ENCODE results near the gene ITLN1.

The ITLN1 gene

GRCh38 chr1:160834945-160835565, 49.9 kb downstream of the ITLN1 start:
- TF ChIP-seq CTCF (IDR thresholded peaks at IDR 0.05; ENCODE audit: low read length, missing control alignments) = peak; percentile 58
- peak; percentile 69 for DNase-seq (ENCODE audit: low read depth)
- no peak overlapping the region for H3K4me3 ChIP-seq (replicated peaks; ENCODE audit: low read depth, low read length)

- peak; percentile 74 for TF ChIP-seq CTCF (IDR thresholded peaks at IDR 0.05; ENCODE audit: low read length, missing control alignments)
- peak; percentile 61 for DNase-seq (ENCODE audit: low read depth)
Observed at GRCh38 chr1:160830321-160831153, 54.4 kb downstream of the ITLN1 start.

GRCh38 chr1:160829766-160830165, 55.2 kb downstream of the ITLN1 start:
- no peak overlapping the region for H3K4me3 ChIP-seq (replicated peaks; ENCODE audit: low read depth, low read length)
- TF ChIP-seq CTCF (IDR thresholded peaks at IDR 0.05; ENCODE audit: low read length, missing control alignments) = no peak
- no peak for DNase-seq (ENCODE audit: low read depth)

More at GRCh38 chr1:160830321-160831153, 54.4 kb downstream of the ITLN1 start:
- no peak overlapping the region for H3K4me3 ChIP-seq (replicated peaks; ENCODE audit: low read depth, low read length)

- TF ChIP-seq CTCF (IDR thresholded peaks at IDR 0.05; ENCODE audit: low read length, missing control alignments) = no peak
- peak; percentile 42 for DNase-seq (ENCODE audit: low read depth)
- no peak overlapping the region for H3K4me3 ChIP-seq (replicated peaks; ENCODE audit: low read depth, low read length)
Observed at GRCh38 chr1:160827418-160827817, 57.6 kb downstream of the ITLN1 start.

GRCh38 chr1:160826546-160826945, 58.4 kb downstream of the ITLN1 start:
- no peak overlapping the region for H3K4me3 ChIP-seq (replicated peaks; ENCODE audit: low read depth, low read length)
- TF ChIP-seq CTCF (IDR thresholded peaks at IDR 0.05; ENCODE audit: low read length, missing control alignments) = no peak
- peak; percentile 13 for DNase-seq (ENCODE audit: low read depth)

Data from fibroblast of pulmonary artery (primary cell).